Caco-2 (cell line): ENCODE results near the gene ADAM12. TPM values are rescaled to one million over a fixed set of nuclear protein-coding genes. Genes with fewer than 3 reads are reported as not detected.

Source experiments
- BruUV-seq: library from RNA; stranded (reverse); fragments of 400-500 nt; replicated peaks from 2 replicates; lab custom pipeline; 2021; lab: Mats Ljungman, UMichigan
- CTCF ChIA-PET: fragments of 300-600 bp; sonication (Branson Sonifier 250); formaldehyde crosslinking; loops from one replicate; lab custom pipeline; 2022; ENCODE audit warnings: antibody characterized with exemption; lab: Charles Lee
- POLR2A ChIA-PET: fragments of 300-600 bp; sonication (Branson Sonifier 250); formaldehyde crosslinking; loops from one replicate; lab custom pipeline; 2022; ENCODE audit warnings: antibody characterized with exemption; lab: Charles Lee
- DNase-seq, 2 experiments: peaks; one replicate each; pipeline versions ENCODE4 v3.0.0 to v3.0.0-alpha.2; 2020 to 2022
- H3K27me3 ChIP-seq: replicated peaks from 2 replicates; pipeline ENCODE4 v1.6.0; 2011; ENCODE audit warnings: low read length; ENCODE audit not compliant: control insufficient read depth, insufficient read depth
- H3K36me3 ChIP-seq: 2 replicates; pipeline ENCODE4 v1.5.1; 2011; ENCODE audit warnings: low read length; ENCODE audit not compliant: control insufficient read depth, insufficient read depth
- H3K4me1 ChIP-seq: fragments of 250-450 bp; sonication (Bioruptor Pico); 2 replicates; pipeline ENCODE4 v1.5.1; 2020; ENCODE audit warnings: mild to moderate bottlenecking
- H3K4me3 ChIP-seq: 2 replicates; pipeline ENCODE4 v1.5.1; 2011; ENCODE audit warnings: low read depth, mild to moderate bottlenecking, control low read depth, low read length
- H3K9me3 ChIP-seq: fragments of 250-450 bp; sonication (Bioruptor Pico); 2 replicates; pipeline ENCODE4 v1.5.1; 2020; ENCODE audit warnings: mild to moderate bottlenecking, moderate library complexity
- H3K27ac Mint-ChIP-seq: one replicate; pipeline ENCODE4 v1.8.0; 2022; ENCODE audit warnings: mixed read lengths; ENCODE audit not compliant: unreplicated experiment
- H3K27me3 Mint-ChIP-seq: one replicate; pipeline ENCODE4 v1.8.0; 2022; ENCODE audit warnings: mixed read lengths; ENCODE audit not compliant: insufficient read depth, unreplicated experiment
- H3K36me3 Mint-ChIP-seq: one replicate; pipeline ENCODE4 v1.8.0; 2022; ENCODE audit warnings: mild to moderate bottlenecking, mixed read lengths; ENCODE audit not compliant: insufficient read depth, unreplicated experiment
- H3K4me1 Mint-ChIP-seq: one replicate; pipeline ENCODE4 v1.8.0; 2022; ENCODE audit warnings: low read depth, mixed read lengths; ENCODE audit not compliant: unreplicated experiment
- H3K4me3 Mint-ChIP-seq: one replicate; pipeline ENCODE4 v1.8.0; 2022; ENCODE audit warnings: mild to moderate bottlenecking, moderate library complexity, mixed read lengths; ENCODE audit not compliant: unreplicated experiment
- H3K9me3 Mint-ChIP-seq: one replicate; pipeline ENCODE4 v1.8.0; 2022; ENCODE audit warnings: mixed read lengths; ENCODE audit not compliant: unreplicated experiment
- intact Hi-C: fragments of 100-400 bp; cut with micrococcal nuclease; formaldehyde crosslinking; loops from one replicate; pipeline ENCODE4 v1.10.0; 2022; ENCODE audit not compliant: unreplicated experiment
- total RNA-seq: library from RNA; stranded (reverse); gene quantifications from 2 replicates; pipeline ENCODE4 v1.2.3, GENCODE V29; 2022
- TF ChIP-seq, protein P1 (sequence below), 2 experiments: fragments of 200-600 bp in 1 of 2; IDR thresholded peaks; 1 replicate in 1 of 2; 2 replicates in 1 of 2; pipeline versions ENCODE4 v1.5.1 to v1.8.0; 2011 to 2022; ENCODE audit warnings: antibody characterized with exemption in 1 of 2, control low read depth in 1 of 2, inconsistent platforms in 1 of 2, low read depth in 1 of 2, low read length in 1 of 2, mild to moderate bottlenecking in 1 of 2, moderate library complexity in 1 of 2; ENCODE audit not compliant: insufficient read depth in 1 of 2, severe bottlenecking in 1 of 2, unreplicated experiment in 1 of 2

The ADAM12 gene
- total RNA-seq, 1 experiment from 2014 or later = not detected

DNA sequence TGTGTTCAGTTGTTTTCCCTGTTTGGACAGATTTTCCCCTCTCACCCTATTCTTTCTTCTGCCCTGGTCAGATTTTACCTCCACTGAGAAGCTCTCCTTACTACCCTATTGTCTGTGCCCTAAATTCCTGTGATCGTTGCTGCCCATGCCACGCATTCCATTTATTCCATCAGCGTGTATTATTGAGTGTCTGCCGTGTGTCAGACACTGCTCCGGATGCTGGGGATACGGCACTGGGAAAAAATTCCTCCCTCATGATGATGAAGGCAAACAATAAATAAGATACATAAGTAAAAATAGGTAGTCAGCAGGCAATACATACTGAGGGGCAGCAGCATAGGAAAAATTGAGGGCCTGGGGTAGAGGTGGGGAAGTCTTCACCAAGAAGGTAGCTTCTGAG is 405.1 kb downstream of the ADAM12 start:
- CTCF ChIA-PET = interaction anchor here (0.7 kb wide), 1 partner anchor 114 kb away, joined by 3 read pairs; no protein-coding TSS in a partner anchor
- Histone ChIP-seq H3K36me3 (no peaks in the 10 kb centered on the region), H3K4me3 (no peak overlapping the region), H3K27me3 (no peaks in the 10 kb centered on the region), H3K9me3 (no peaks in the 10 kb centered on the region), H3K4me1 (no peaks in the 10 kb centered on the region)
- Mint-ChIP-seq H3K9me3 (no peaks in the 10 kb centered on the region), H3K36me3 (no peaks in the 10 kb centered on the region), H3K4me3 (no peak overlapping the region), H3K27me3 (peaks cover 11% of the 10 kb centered on the region), H3K4me1 (peaks cover 7% of the 10 kb centered on the region), H3K27ac (no peak overlapping the region)
- POLR2A ChIA-PET = no interaction called here
- no TSS peak for BruUV-seq
- intact Hi-C loops = loop anchor here (2.0 to 10.0 kb wide), 3 partner anchors 114 to 762 kb away; no protein-coding TSS in a partner anchor
- DNase-seq = no peak
- TF ChIP-seq, protein P1, sequence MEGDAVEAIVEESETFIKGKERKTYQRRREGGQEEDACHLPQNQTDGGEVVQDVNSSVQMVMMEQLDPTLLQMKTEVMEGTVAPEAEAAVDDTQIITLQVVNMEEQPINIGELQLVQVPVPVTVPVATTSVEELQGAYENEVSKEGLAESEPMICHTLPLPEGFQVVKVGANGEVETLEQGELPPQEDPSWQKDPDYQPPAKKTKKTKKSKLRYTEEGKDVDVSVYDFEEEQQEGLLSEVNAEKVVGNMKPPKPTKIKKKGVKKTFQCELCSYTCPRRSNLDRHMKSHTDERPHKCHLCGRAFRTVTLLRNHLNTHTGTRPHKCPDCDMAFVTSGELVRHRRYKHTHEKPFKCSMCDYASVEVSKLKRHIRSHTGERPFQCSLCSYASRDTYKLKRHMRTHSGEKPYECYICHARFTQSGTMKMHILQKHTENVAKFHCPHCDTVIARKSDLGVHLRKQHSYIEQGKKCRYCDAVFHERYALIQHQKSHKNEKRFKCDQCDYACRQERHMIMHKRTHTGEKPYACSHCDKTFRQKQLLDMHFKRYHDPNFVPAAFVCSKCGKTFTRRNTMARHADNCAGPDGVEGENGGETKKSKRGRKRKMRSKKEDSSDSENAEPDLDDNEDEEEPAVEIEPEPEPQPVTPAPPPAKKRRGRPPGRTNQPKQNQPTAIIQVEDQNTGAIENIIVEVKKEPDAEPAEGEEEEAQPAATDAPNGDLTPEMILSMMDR (IDR thresholded peaks at IDR 0.05; ENCODE audit: insufficient read depth in 1 of 2, low read depth in 1 of 2, low read length in 1 of 2, severe bottlenecking in 1 of 2, unreplicated experiment in 1 of 2) = no peak

DNA sequence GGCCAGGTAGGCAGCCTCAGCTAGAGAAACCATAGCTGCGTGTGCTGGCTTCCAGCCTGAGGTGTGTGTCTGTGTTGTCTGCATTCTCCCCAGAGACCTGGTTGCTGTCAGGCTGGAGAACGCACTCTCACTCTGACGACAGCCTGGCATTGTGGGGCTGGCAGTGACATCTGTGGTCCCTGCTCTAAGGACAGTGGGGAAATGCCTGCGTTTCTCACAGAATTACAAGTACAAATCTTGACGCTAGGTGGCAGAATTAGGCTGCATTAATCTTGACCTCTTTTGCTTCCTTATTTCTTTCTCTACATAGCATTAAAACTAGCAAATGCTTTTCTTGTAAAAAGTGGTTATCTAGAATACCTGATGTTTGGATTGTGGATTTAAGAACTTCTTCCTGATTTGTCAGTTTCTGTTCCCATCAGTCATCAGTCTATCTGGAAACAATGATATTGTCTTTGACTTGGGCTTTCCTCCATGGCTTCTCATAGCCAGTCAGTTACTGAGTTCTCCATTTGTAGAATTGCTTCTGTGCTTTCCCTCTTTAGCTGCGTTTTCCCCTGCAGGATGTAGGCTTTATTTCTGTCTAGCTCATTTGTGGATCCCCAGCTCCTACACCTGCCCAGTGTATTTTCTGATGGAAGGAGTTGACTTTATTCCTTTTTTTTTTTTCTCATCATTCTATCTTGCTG is 405.9 kb downstream of the ADAM12 start:
- no peak overlapping the region for H3K4me3 ChIP-seq
- peaks cover 7% of the 10 kb centered on the region for H3K4me1 Mint-ChIP-seq
- POLR2A ChIA-PET = no interaction called here
- H3K36me3 ChIP-seq = no peaks in the 10 kb centered on the region
- H3K27ac Mint-ChIP-seq = no peak overlapping the region
- no peak overlapping the region for H3K4me3 Mint-ChIP-seq
- TF ChIP-seq, protein P1 (IDR thresholded peaks at IDR 0.05; ENCODE audit: insufficient read depth in 1 of 2, low read depth in 1 of 2, low read length in 1 of 2, severe bottlenecking in 1 of 2, unreplicated experiment in 1 of 2) = peak; percentile 51 to 66
- CTCF ChIA-PET = interaction anchor here (0.6 to 2.0 kb wide), 3 partner anchors 48 to 521 kb away, joined by 3 to 4 read pairs (median 3); no protein-coding TSS in a partner anchor
- H3K4me1 ChIP-seq = no peaks in the 10 kb centered on the region
- H3K9me3 ChIP-seq = no peaks in the 10 kb centered on the region
- H3K27me3 ChIP-seq = no peaks in the 10 kb centered on the region
- DNase-seq = peak in 1 of 2 experiments; percentile 49
- no peaks in the 10 kb centered on the region for H3K9me3 Mint-ChIP-seq
- BruUV-seq = no TSS peak
- peaks cover 10% of the 10 kb centered on the region for H3K27me3 Mint-ChIP-seq
- H3K36me3 Mint-ChIP-seq = no peaks in the 10 kb centered on the region
- intact Hi-C loops = loop anchor here (1.0 to 10.0 kb wide), 6 partner anchors 114 to 762 kb away; no protein-coding TSS in a partner anchor

DNA sequence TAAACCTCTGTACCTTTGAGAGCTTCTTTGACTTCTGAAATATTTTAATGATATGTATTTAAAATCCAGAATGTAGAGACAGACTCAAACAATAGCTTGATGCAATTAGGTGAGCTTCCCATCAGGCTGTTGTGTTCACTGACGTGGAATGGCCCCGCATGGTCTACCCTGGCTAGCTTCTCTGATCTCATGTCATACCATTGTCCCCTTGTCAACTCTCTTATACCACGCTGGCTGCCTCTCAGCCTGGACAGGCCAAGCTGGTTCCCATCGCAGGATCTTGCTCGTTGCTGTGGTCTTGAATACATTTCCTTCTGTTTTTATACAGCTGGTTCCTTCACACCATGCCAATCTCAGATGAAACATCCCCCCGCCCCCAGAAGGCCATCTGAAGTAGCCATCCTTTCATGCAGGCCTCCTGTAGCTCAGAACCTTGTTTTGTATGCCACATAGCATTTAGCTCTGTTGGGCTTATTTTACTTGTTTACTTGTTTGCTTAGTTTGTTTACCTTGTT is 407.7 kb downstream of the ADAM12 start:
- no peaks in the 10 kb centered on the region for H3K27me3 ChIP-seq
- H3K36me3 ChIP-seq = no peaks in the 10 kb centered on the region
- no peaks in the 10 kb centered on the region for H3K9me3 ChIP-seq
- intact Hi-C loops = loop anchor here (10.0 kb wide), 1 partner anchor 764 kb away; no protein-coding TSS in a partner anchor
- BruUV-seq = no TSS peak
- peaks cover 7% of the 10 kb centered on the region for H3K4me1 Mint-ChIP-seq
- no peak overlapping the region for H3K4me3 Mint-ChIP-seq
- POLR2A ChIA-PET = no interaction called here
- no peak for DNase-seq
- TF ChIP-seq, protein P1 (IDR thresholded peaks at IDR 0.05; ENCODE audit: insufficient read depth in 1 of 2, low read depth in 1 of 2, low read length in 1 of 2, severe bottlenecking in 1 of 2, unreplicated experiment in 1 of 2) = no peak
- H3K27me3 Mint-ChIP-seq = peaks cover 5% of the 10 kb centered on the region
- H3K4me3 ChIP-seq = no peak overlapping the region
- no peaks in the 10 kb centered on the region for H3K4me1 ChIP-seq
- no peak overlapping the region for H3K27ac Mint-ChIP-seq
- H3K36me3 Mint-ChIP-seq = no peaks in the 10 kb centered on the region
- H3K9me3 Mint-ChIP-seq = no peaks in the 10 kb centered on the region
- CTCF ChIA-PET = interaction anchor here (2.0 kb wide), 1 partner anchor 46 kb away, joined by 4 read pairs; no protein-coding TSS in a partner anchor
